Mucosa of descending colon (tissue), 3 donors: ENCODE results near the gene REM1. TPM values are rescaled to one million over a fixed set of nuclear protein-coding genes. Genes with fewer than 3 reads are reported as not detected.
"Not testable (repeated sequence)": the region's sequence is repeated elsewhere in the genome, so short reads cannot be mapped to it uniquely, and the experiment has no call there.

ENCODE experiments used
- ATAC-seq: fragments of 200-7000 bp; cut with Tn5 transposase; one replicate; pipeline ENCODE4 v1.9.1; 2020; ENCODE audit warnings: mild to moderate bottlenecking, moderate library complexity
- DNase-seq, 3 donors: peaks; one replicate each; pipeline ENCODE4 v3.0.0-alpha.2; 2020
- H3K36me3 ChIP-seq: fragments of 200-600 bp; one replicate; pipeline ENCODE4 v1.8.0; 2021; ENCODE audit warnings: low read depth, mild to moderate bottlenecking
- H3K4me1 ChIP-seq: fragments of 200-600 bp; one replicate; pipeline ENCODE4 v1.8.0; 2021; ENCODE audit warnings: low read depth, mild to moderate bottlenecking
- H3K4me3 ChIP-seq: fragments of 200-600 bp; one replicate; pipeline ENCODE4 v1.8.0; 2021; ENCODE audit warnings: mild to moderate bottlenecking
- H3K9me3 ChIP-seq: fragments of 200-600 bp; one replicate; pipeline ENCODE4 v1.8.0; 2021; ENCODE audit warnings: mild to moderate bottlenecking
- CTCF ChIP-seq: fragments of 200-600 bp; IDR thresholded peaks from one replicate; pipeline ENCODE4 v1.8.0; 2022; ENCODE audit warnings: antibody characterized with exemption, mild to moderate bottlenecking
- intact Hi-C, 2 donors: fragments of 100-400 bp; cut with DNase I in 1 of 2; cut with micrococcal nuclease in 1 of 2; formaldehyde crosslinking; loops; one replicate each; pipeline versions ENCODE4 v1.11.0 to v1.11.1; 2022; cut with DNase I, micrococcal nuclease
- total RNA-seq, 3 donors: library from RNA; stranded (reverse); fragmentation: NEBNext Ultra II Directional in 2 of 3; extraction: Animal tissue kit (Norgen Biotek cat#: 25700) in 2 of 3; gene quantifications; one replicate each; pipeline versions ENCODE4 v1.2.1 to v1.2.4, GENCODE V29; 2021 to 2023
- donor health status: DM: no; HTN: no; CAD: no; lungs with moderate emphysema.
- donor health status: DM: no; HTN: no; CAD: no.
- donor health status: DM: no; HTN: yes; CAD: no.

REM1 gene
- total RNA-seq, 3 donors from 2014 or later, result 0.46 to 3.5 (median 1.2) TPM

GRCh38 chr20:31446084-31446819 is 28.8 kb upstream of the REM1 start:
- H3K36me3 ChIP-seq, result no peaks in the 10 kb centered on the region
- no peak overlapping the region for H3K4me3 ChIP-seq
- intact Hi-C loops, result no loop called here
- DNase-seq (no peak), ATAC-seq (no peak)
- H3K9me3 ChIP-seq, result no peaks in the 10 kb centered on the region
- TF ChIP-seq CTCF, result no peak
- no peaks in the 10 kb centered on the region for H3K4me1 ChIP-seq

GRCh38 chr20:31449511-31450414 is 25.3 kb upstream of the REM1 start:
- Histone ChIP-seq H3K4me3 (no peak overlapping the region), H3K4me1 (no peaks in the 10 kb centered on the region), H3K9me3 (no peaks in the 10 kb centered on the region), H3K36me3 (no peaks in the 10 kb centered on the region)
- intact Hi-C loops, result no loop called here
- DNase-seq (no peak), ATAC-seq (no peak)
- TF ChIP-seq CTCF, result no peak

GRCh38 chr20:31452575-31452974 is 22.5 kb upstream of the REM1 start:
- TF ChIP-seq CTCF, result no peak
- no peak for ATAC-seq

GRCh38 chr20:31454361-31454760 is 20.7 kb upstream of the REM1 start:
- DNase-seq, result no peak
- TF ChIP-seq CTCF, result no peak
- no peaks in the 10 kb centered on the region for H3K4me1 ChIP-seq

More at GRCh38 chr20:31452575-31452974, 22.5 kb upstream of the REM1 start:
- intact Hi-C loops, result no loop called here
- H3K9me3 ChIP-seq, result no peaks in the 10 kb centered on the region
- H3K4me3 ChIP-seq, result no peak overlapping the region
- H3K4me1 ChIP-seq, result no peaks in the 10 kb centered on the region
- no peaks in the 10 kb centered on the region for H3K36me3 ChIP-seq
- no peak for DNase-seq

GRCh38 chr20:31470946-31471345 is 4.1 kb upstream of the REM1 start:
- H3K4me3 ChIP-seq, DNase-seq, H3K36me3 ChIP-seq, H3K9me3 ChIP-seq, intact Hi-C loops, ATAC-seq, H3K4me1 ChIP-seq: not testable (repeated sequence)

More at GRCh38 chr20:31454361-31454760, 20.7 kb upstream of the REM1 start:
- ATAC-seq, result no peak
- intact Hi-C loops, result no loop called here
- H3K4me3 ChIP-seq, result no peak overlapping the region
- H3K9me3 ChIP-seq, result no peaks in the 10 kb centered on the region
- H3K36me3 ChIP-seq, result no peaks in the 10 kb centered on the region
